Uterus (tissue), 4 donors: Measurements from ENCODE around the gene VIPR1. TPM values are rescaled to one million over a fixed set of nuclear protein-coding genes. Genes with fewer than 3 reads are reported as not detected.

Experiments used
- DNase-seq, 2 donors: peaks; one replicate each; pipeline ENCODE4 v3.0.0-alpha.2; 2019 to 2020
- H3K27ac ChIP-seq, 2 donors: fragments of 200-600 bp; sonication (generic); 1 replicate in 1 of 2; 2 replicates in 1 of 2; pipeline ENCODE4 v1.5.1; 2016 to 2018
- H3K27me3 ChIP-seq, 2 donors: fragments of 200-600 bp; sonication (generic); one replicate each; pipeline ENCODE4 v1.5.1; 2018 to 2019; ENCODE audit warnings: control low read depth in 1 of 2
- H3K36me3 ChIP-seq, 2 donors: fragments of 200-600 bp; sonication (generic); one replicate each; pipeline ENCODE4 v1.5.1; 2019; ENCODE audit warnings: control low read depth in 1 of 2
- H3K4me1 ChIP-seq, 2 donors: fragments of 200-600 bp; sonication (generic); one replicate each; pipeline ENCODE4 v1.5.1; 2018 to 2019; ENCODE audit warnings: control low read depth in 1 of 2
- H3K4me3 ChIP-seq, 2 donors: fragments of 200-600 bp; sonication (generic); 1 replicate in 1 of 2; 2 replicates in 1 of 2; pipeline ENCODE4 v1.5.1; 2018 to 2019; ENCODE audit warnings: mild to moderate bottlenecking in 1 of 2
- H3K9me3 ChIP-seq, 2 donors: fragments of 200-600 bp; sonication (generic); one replicate each; pipeline ENCODE4 v1.5.1; 2019; ENCODE audit warnings: control low read depth in 1 of 2
- POLR2A ChIP-seq, 2 donors: fragments of 450-650 bp; IDR thresholded peaks; one replicate each; pipeline ENCODE4 v1.6.1; 2016; ENCODE audit warnings: antibody characterized with exemption in 2 of 2, mild to moderate bottlenecking in 1 of 2, moderate library complexity in 1 of 2
- intact Hi-C: fragments of 100-400 bp; cut with DNase I; formaldehyde crosslinking; loops from one replicate; pipeline ENCODE4 v1.15.1; 2023; ENCODE audit warnings: low total_unique reads
- total RNA-seq, 4 donors: library from RNA; depleted of rRNA in 3 of 4; stranded (reverse); fragments of >200 nt in 3 of 4; gene quantifications; one replicate each; pipeline versions ENCODE4 v1.1.0 to v1.2.4, GENCODE V29; 2014 to 2023
- TF ChIP-seq, protein P1 (sequence below), 4 experiments: fragments of 200-600 bp in 2 of 4; fragments of 450-650 bp in 2 of 4; sonication (generic) in 2 of 4; IDR thresholded peaks; one replicate each; pipeline ENCODE4 v1.5.1; 2016 to 2019; ENCODE audit warnings: antibody characterized with exemption in 4 of 4, mild to moderate bottlenecking in 2 of 4, moderate library complexity in 1 of 4
- donor health status: DM: yes; HTN: yes; CAD: no.

Gene VIPR1
- total RNA-seq, 4 donors from 2014 or later: 0.26 to 1.5 (median 0.99) TPM

GRCh38 chr3:42492508-42493080, 9.8 kb upstream of the VIPR1 start:
- Histone ChIP-seq H3K9me3 (no peaks in the 10 kb centered on the region), H3K27me3 (no peaks in the 10 kb centered on the region), H3K27ac (no peak overlapping the region), H3K4me3 (no peak overlapping the region), H3K36me3 (no peaks in the 10 kb centered on the region), H3K4me1 (peaks cover 0 to 5% of the 10 kb centered on the region in 2 donors)
- DNase-seq: no peak
- intact Hi-C loops: no loop called here
- TF ChIP-seq POLR2A (IDR thresholded peaks at IDR 0.05): no peak
- TF ChIP-seq, protein P1, sequence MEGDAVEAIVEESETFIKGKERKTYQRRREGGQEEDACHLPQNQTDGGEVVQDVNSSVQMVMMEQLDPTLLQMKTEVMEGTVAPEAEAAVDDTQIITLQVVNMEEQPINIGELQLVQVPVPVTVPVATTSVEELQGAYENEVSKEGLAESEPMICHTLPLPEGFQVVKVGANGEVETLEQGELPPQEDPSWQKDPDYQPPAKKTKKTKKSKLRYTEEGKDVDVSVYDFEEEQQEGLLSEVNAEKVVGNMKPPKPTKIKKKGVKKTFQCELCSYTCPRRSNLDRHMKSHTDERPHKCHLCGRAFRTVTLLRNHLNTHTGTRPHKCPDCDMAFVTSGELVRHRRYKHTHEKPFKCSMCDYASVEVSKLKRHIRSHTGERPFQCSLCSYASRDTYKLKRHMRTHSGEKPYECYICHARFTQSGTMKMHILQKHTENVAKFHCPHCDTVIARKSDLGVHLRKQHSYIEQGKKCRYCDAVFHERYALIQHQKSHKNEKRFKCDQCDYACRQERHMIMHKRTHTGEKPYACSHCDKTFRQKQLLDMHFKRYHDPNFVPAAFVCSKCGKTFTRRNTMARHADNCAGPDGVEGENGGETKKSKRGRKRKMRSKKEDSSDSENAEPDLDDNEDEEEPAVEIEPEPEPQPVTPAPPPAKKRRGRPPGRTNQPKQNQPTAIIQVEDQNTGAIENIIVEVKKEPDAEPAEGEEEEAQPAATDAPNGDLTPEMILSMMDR (IDR thresholded peaks at IDR 0.05): no peak

DNA sequence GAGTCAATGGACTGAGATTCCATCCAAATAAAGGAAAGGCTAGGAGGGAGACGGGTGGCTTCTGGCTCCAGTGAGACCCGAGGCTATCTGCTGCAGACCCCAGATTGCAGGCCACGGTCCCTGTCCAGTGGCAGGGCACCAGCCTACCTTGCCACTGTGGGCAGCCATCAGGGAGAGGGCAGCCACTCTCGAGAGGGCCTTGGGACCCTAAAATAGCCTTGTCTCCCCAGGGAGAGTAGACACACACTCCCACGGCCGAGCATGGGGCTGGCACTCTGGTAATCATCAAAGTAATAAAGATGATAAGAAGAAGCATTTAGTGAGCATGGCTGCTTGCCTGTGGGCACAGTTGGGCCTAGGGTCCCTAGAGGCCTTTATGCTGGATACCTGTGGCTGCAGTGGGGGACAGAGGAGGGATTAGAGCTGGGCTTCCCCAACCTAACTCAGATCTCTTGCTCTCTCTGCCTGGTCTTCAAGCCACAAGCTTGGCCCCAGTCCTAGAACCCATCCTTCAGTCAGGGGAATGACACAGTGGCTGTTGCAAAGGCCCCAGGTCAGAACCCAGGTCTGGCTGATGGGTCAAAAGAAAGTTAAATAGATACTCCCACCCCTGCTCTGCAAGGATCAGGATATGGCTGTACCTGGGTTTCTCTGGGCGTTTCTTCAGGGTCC, 9.2 kb upstream of the VIPR1 start:
- H3K27me3 ChIP-seq: no peaks in the 10 kb centered on the region
- peaks cover 0 to 5% of the 10 kb centered on the region in 2 donors for H3K4me1 ChIP-seq
- intact Hi-C loops: no loop called here
- DNase-seq: no peak
- no peak overlapping the region for H3K27ac ChIP-seq
- H3K36me3 ChIP-seq: no peaks in the 10 kb centered on the region
- TF ChIP-seq, protein P1 (IDR thresholded peaks at IDR 0.05): no peak
- TF ChIP-seq POLR2A (IDR thresholded peaks at IDR 0.05): no peak
- no peak overlapping the region for H3K4me3 ChIP-seq
- no peaks in the 10 kb centered on the region for H3K9me3 ChIP-seq

DNA sequence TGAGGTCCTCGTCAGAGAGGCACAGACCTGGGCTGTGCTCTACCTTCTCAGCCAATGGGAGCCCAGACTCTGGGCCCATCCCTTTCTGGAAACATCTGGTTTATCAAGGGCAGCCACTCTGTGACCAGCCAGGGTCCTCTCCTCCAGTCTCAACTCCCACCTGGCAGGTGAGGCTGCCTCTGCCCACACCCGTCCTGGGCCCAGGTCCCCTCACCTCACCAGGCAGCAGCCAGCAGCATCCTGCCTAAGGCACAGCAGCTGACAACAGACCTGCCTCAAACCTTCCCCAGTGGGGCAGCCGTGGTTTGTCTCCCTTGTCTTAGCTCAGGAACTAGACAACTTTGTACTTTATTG, 8.7 kb upstream of the VIPR1 start:
- peak in 1 of 2 donors; percentile 2 for DNase-seq
- no peak overlapping the region for H3K27ac ChIP-seq
- intact Hi-C loops: no loop called here
- no peak overlapping the region for H3K4me3 ChIP-seq
- TF ChIP-seq, protein P1 (IDR thresholded peaks at IDR 0.05): no peak
- TF ChIP-seq POLR2A (IDR thresholded peaks at IDR 0.05): no peak
- no peaks in the 10 kb centered on the region for H3K9me3 ChIP-seq
- H3K27me3 ChIP-seq: no peaks in the 10 kb centered on the region
- no peaks in the 10 kb centered on the region for H3K36me3 ChIP-seq
- peaks cover 0 to 5% of the 10 kb centered on the region in 2 donors for H3K4me1 ChIP-seq

GRCh38 chr3:42495393-42495792, 7.0 kb upstream of the VIPR1 start:
- DNase-seq: no peak
- no peak overlapping the region for H3K27ac ChIP-seq
- H3K27me3 ChIP-seq: peaks cover 0 to 2% of the 10 kb centered on the region in 2 donors
- intact Hi-C loops: no loop called here
- H3K9me3 ChIP-seq: no peaks in the 10 kb centered on the region
- peaks cover 0 to 5% of the 10 kb centered on the region in 2 donors for H3K4me1 ChIP-seq
- H3K4me3 ChIP-seq: no peak overlapping the region
- TF ChIP-seq, protein P1 (IDR thresholded peaks at IDR 0.05): no peak
- no peak for TF ChIP-seq POLR2A (IDR thresholded peaks at IDR 0.05)
- no peaks in the 10 kb centered on the region for H3K36me3 ChIP-seq

- TF ChIP-seq POLR2A (IDR thresholded peaks at IDR 0.05): no peak
- TF ChIP-seq, protein P1 (IDR thresholded peaks at IDR 0.05): no peak
These were observed 5.3 kb upstream of the VIPR1 start for GRCh38 chr3:42497009-42497731.

More at GRCh38 chr3:42497009-42497731, 5.3 kb upstream of the VIPR1 start:
- DNase-seq: peak in 1 of 2 donors; percentile 1
- peaks cover 0 to 15% of the 10 kb centered on the region in 2 donors for H3K4me1 ChIP-seq
- H3K36me3 ChIP-seq: no peaks in the 10 kb centered on the region
- H3K9me3 ChIP-seq: no peaks in the 10 kb centered on the region
- H3K4me3 ChIP-seq: no peak overlapping the region
- H3K27me3 ChIP-seq: peaks cover 0 to 12% of the 10 kb centered on the region in 2 donors
- no peak overlapping the region for H3K27ac ChIP-seq
- intact Hi-C loops: no loop called here
